CD4-positive, alpha-beta T cell (primary cell): ENCODE data around the gene ARVCF. TPM values are rescaled to one million over a fixed set of nuclear protein-coding genes. Genes with fewer than 3 reads are reported as not detected.
A peak's percentile ranks its signal among the peaks of the same experiment; 100 is the strongest.

Experiments
- ATAC-seq: fragments of 200-7000 bp; cut with Tn5 transposase; one replicate; pipeline ENCODE4 v1.10.0; 2022; ENCODE audit warnings: mild to moderate bottlenecking; ENCODE audit not compliant: poor library complexity
- CTCF ChIA-PET: fragments of 350-600 bp; sonication (Branson Sonifier 250); formaldehyde crosslinking; loops from one replicate; lab custom pipeline; 2021; ENCODE audit warnings: antibody characterized with exemption, inconsistent platforms; lab: Charles Lee
- POLR2A ChIA-PET: fragments of 350-600 bp; sonication (Branson Sonifier 250); formaldehyde crosslinking; loops from one replicate; lab custom pipeline; 2021; ENCODE audit warnings: antibody characterized with exemption, inconsistent platforms; lab: Charles Lee
- DNase-seq, 14 experiments: peaks; one replicate each; pipeline ENCODE4 v3.0.0-alpha.2; 2013 to 2020; ENCODE audit warnings: mixed read lengths in 2 of 14
- H3K27ac ChIP-seq, 2 donors: one replicate each; pipeline versions ENCODE4 v1.5.1 to v1.7.0; 2013; ENCODE audit warnings: low read length in 2 of 2, low read depth in 1 of 2, mild to moderate bottlenecking in 1 of 2
- H3K27me3 ChIP-seq, 2 experiments: 1 replicate in 1 of 2; 2 replicates in 1 of 2; pipeline versions ENCODE4 v1.6.1 to v1.7.0; 2013; ENCODE audit warnings: low read length in 2 of 2, control low read depth in 1 of 2, mild to moderate bottlenecking in 1 of 2, moderate library complexity in 1 of 2; ENCODE audit not compliant: insufficient read depth in 2 of 2, control insufficient read depth in 1 of 2
- H3K36me3 ChIP-seq: one replicate; pipeline ENCODE4 v1.6.1; 2013; ENCODE audit warnings: low read length, control low read depth; ENCODE audit not compliant: insufficient read depth
- H3K4me1 ChIP-seq: one replicate; pipeline ENCODE4 v1.6.1; 2013; ENCODE audit warnings: low read length, control low read depth; ENCODE audit not compliant: insufficient read depth
- H3K4me3 ChIP-seq: one replicate; pipeline ENCODE4 v1.5.1; 2013; ENCODE audit warnings: mild to moderate bottlenecking, low read length, moderate library complexity
- H3K9me3 ChIP-seq, 2 experiments: 1 replicate in 1 of 2; 2 replicates in 1 of 2; pipeline versions ENCODE4 v1.6.1 to v1.7.0; 2013; ENCODE audit warnings: low read length in 2 of 2, mild to moderate bottlenecking in 2 of 2, control low read depth in 1 of 2, moderate library complexity in 1 of 2; ENCODE audit not compliant: control insufficient read depth in 1 of 2, insufficient read depth in 1 of 2
- H3K27ac Mint-ChIP-seq: one replicate; pipeline ENCODE4 v1.8.0; 2020; ENCODE audit warnings: mixed read lengths
- H3K27me3 Mint-ChIP-seq: one replicate; pipeline ENCODE4 v1.8.0; 2021; ENCODE audit warnings: mixed read lengths
- H3K36me3 Mint-ChIP-seq: one replicate; pipeline ENCODE4 v1.8.0; 2021; ENCODE audit warnings: low read depth, mixed read lengths
- H3K4me1 Mint-ChIP-seq: one replicate; pipeline ENCODE4 v1.8.0; 2021; ENCODE audit warnings: low read depth, mixed read lengths
- H3K4me3 Mint-ChIP-seq: one replicate; pipeline ENCODE4 v1.8.0; 2020; ENCODE audit warnings: mild to moderate bottlenecking, mixed read lengths
- H3K9me3 Mint-ChIP-seq: one replicate; pipeline ENCODE4 v1.8.0; 2020; ENCODE audit warnings: mixed read lengths
- CTCF ChIP-seq: fragments of 200-600 bp; IDR thresholded peaks from one replicate; pipeline ENCODE4 v1.8.0; 2022; ENCODE audit warnings: antibody characterized with exemption, mild to moderate bottlenecking
- intact Hi-C, 2 experiments: fragments of 100-400 bp; cut with DNase I in 1 of 2; cut with micrococcal nuclease in 1 of 2; formaldehyde crosslinking; loops; one replicate each; pipeline versions ENCODE4 v1.15.1 to v1.9.0; 2023 to 2025; cut with DNase I, micrococcal nuclease
- total RNA-seq, 174 experiments: library from RNA in 2 of 174; stranded (reverse) in 2 of 174; gene quantifications; one replicate each; pipeline ENCODE4 v1.2.3 and lab custom pipeline; 2021 to 2026

Gene ARVCF
- total RNA-seq, 2 experiments from 2014 or later = 2.2 to 2.5 TPM

- Mint-ChIP-seq H3K36me3 (no peaks in the 10 kb centered on the region), H3K9me3 (no peaks in the 10 kb centered on the region), H3K27me3 (no peaks in the 10 kb centered on the region), H3K4me3 (peak overlapping the region; percentile 68), H3K27ac (no peak overlapping the region), H3K4me1 (no peaks in the 10 kb centered on the region)
- ChIA-PET POLR2A (interaction anchor here (1.1 kb wide), 1 partner anchor 35 kb away, joined by 3 read pairs; no protein-coding TSS in a partner anchor), CTCF (no interaction called here)
- intact Hi-C loops = loop anchor here in 1 of 2 experiments (2.0 to 5.0 kb wide), 2 partner anchors 35 to 91 kb away; partner anchors contain the start of gene TANGO2
- H3K4me3 ChIP-seq = peak overlapping the region; percentile 41
- no peaks in the 10 kb centered on the region for H3K36me3 ChIP-seq
- DNase-seq (no peak), ATAC-seq (no peak)
- no peak overlapping the region for H3K27ac ChIP-seq
- H3K27me3 ChIP-seq = peaks cover 0 to 2% of the 10 kb centered on the region in 2 experiments
- no peaks in the 10 kb centered on the region for H3K9me3 ChIP-seq
- H3K4me1 ChIP-seq = peaks cover 15% of the 10 kb centered on the region
- no peak for TF ChIP-seq CTCF
Measured at GRCh38 chr22:19986011-19986409, 30.6 kb downstream of the ARVCF start.

- H3K4me1 Mint-ChIP-seq = no peaks in the 10 kb centered on the region
- H3K4me3 Mint-ChIP-seq = peak overlapping the region; percentile 38
Measured at GRCh38 chr22:19984851-19985811, 31.5 kb downstream of the ARVCF start.

GRCh38 chr22:19984201-19984753 is 32.3 kb downstream of the ARVCF start:
- no peaks in the 10 kb centered on the region for H3K4me1 Mint-ChIP-seq

More at GRCh38 chr22:19984851-19985811, 31.5 kb downstream of the ARVCF start:
- TF ChIP-seq CTCF = no peak
- ChIA-PET POLR2A (no interaction called here), CTCF (no interaction called here)
- Mint-ChIP-seq H3K9me3 (no peaks in the 10 kb centered on the region), H3K27ac (no peak overlapping the region), H3K36me3 (no peaks in the 10 kb centered on the region), H3K27me3 (no peaks in the 10 kb centered on the region)
- Histone ChIP-seq H3K4me1 (peaks cover 15% of the 10 kb centered on the region), H3K27me3 (peaks cover 0 to 2% of the 10 kb centered on the region in 2 experiments), H3K36me3 (no peaks in the 10 kb centered on the region), H3K27ac (no peak overlapping the region), H3K9me3 (no peaks in the 10 kb centered on the region), H3K4me3 (no peak overlapping the region)
- ATAC-seq = no peak
- intact Hi-C loops = loop anchor here in 1 of 2 experiments (5.0 kb wide), 1 partner anchor 92 kb away; no protein-coding TSS in a partner anchor
- DNase-seq = no peak

More at GRCh38 chr22:19984201-19984753, 32.3 kb downstream of the ARVCF start:
- Histone ChIP-seq H3K9me3 (no peaks in the 10 kb centered on the region), H3K27ac (no peak overlapping the region), H3K27me3 (peaks cover 0 to 2% of the 10 kb centered on the region in 2 experiments), H3K4me3 (no peak overlapping the region), H3K36me3 (no peaks in the 10 kb centered on the region), H3K4me1 (peaks cover 15% of the 10 kb centered on the region)
- DNase-seq (no peak), ATAC-seq (no peak)
- Mint-ChIP-seq H3K36me3 (no peaks in the 10 kb centered on the region), H3K9me3 (no peaks in the 10 kb centered on the region), H3K4me3 (no peak overlapping the region), H3K27me3 (no peaks in the 10 kb centered on the region), H3K27ac (no peak overlapping the region)
- POLR2A ChIA-PET = no interaction called here
- no peak for TF ChIP-seq CTCF
- intact Hi-C loops = no loop called here
- CTCF ChIA-PET = no interaction called here
